ENCODE data around the gene AHRR. TPM values are rescaled to one million over a fixed set of nuclear protein-coding genes. Genes with fewer than 3 reads are reported as not detected.

AHRR gene
- total RNA-seq, 1 donor from 2014 or later: 2.0 TPM

GRCh38 chr5:402615-403359 lies 81.3 kb downstream of the AHRR start:
- no peak overlapping the region for H3K27ac Mint-ChIP-seq (ENCODE audit: unreplicated experiment)
- TF ChIP-seq CTCF (IDR thresholded peaks at IDR 0.05; ENCODE audit: partially characterized antibody, unreplicated experiment): no peak
- peaks cover 4% of the 10 kb centered on the region for H3K27me3 Mint-ChIP-seq (ENCODE audit: unreplicated experiment)
- peaks cover 6% of the 10 kb centered on the region for H3K4me1 Mint-ChIP-seq (ENCODE audit: low read depth, unreplicated experiment)
- no peak for DNase-seq
- H3K4me3 Mint-ChIP-seq (ENCODE audit: unreplicated experiment): no peak overlapping the region
- peaks cover 2% of the 10 kb centered on the region for H3K9me3 Mint-ChIP-seq (ENCODE audit: unreplicated experiment)
- H3K36me3 Mint-ChIP-seq (ENCODE audit: unreplicated experiment): peaks cover 12% of the 10 kb centered on the region

- Mint-ChIP-seq H3K27me3 (ENCODE audit: unreplicated experiment) (peaks cover 4% of the 10 kb centered on the region), H3K36me3 (ENCODE audit: unreplicated experiment) (peaks cover 12% of the 10 kb centered on the region), H3K27ac (ENCODE audit: unreplicated experiment) (no peak overlapping the region), H3K4me1 (ENCODE audit: low read depth, unreplicated experiment) (peaks cover 6% of the 10 kb centered on the region), H3K9me3 (ENCODE audit: unreplicated experiment) (peaks cover 2% of the 10 kb centered on the region), H3K4me3 (ENCODE audit: unreplicated experiment) (no peak overlapping the region)
- no peak for DNase-seq
- TF ChIP-seq CTCF (IDR thresholded peaks at IDR 0.05; ENCODE audit: partially characterized antibody, unreplicated experiment): no peak
Observed at GRCh38 chr5:403995-404394, 82.5 kb downstream of the AHRR start.

DNA sequence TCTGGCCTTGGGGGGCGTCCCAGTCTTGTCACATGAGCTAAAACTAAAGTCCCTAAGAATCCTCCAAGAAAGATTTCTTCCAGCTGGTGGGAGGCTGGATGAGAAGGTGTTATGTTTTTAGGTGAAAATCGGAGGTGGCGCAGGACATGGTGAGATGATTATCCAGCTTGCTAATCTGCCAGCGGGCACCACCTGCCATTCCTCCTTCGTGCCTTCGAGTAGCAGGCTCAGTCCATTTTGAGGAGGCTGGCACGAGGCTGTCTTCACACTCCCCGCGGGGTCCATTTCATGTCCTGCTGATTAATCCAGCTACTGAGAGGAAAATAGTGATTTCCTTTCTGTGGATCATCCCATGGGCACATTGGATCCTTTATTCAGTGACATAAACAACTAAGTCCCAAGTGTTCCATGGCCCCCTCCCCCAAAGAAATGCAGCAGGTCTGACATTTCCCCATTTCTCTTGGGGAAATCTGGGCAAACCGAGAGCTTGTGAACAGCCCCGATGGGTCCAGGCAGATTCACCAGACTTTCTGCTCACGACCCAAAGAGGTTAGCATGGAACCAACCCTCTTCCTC lies 83.2 kb downstream of the AHRR start:
- Mint-ChIP-seq H3K36me3 (ENCODE audit: unreplicated experiment) (peaks cover 12% of the 10 kb centered on the region), H3K4me3 (ENCODE audit: unreplicated experiment) (no peak overlapping the region), H3K27me3 (ENCODE audit: unreplicated experiment) (peaks cover 4% of the 10 kb centered on the region), H3K9me3 (ENCODE audit: unreplicated experiment) (peaks cover 2% of the 10 kb centered on the region), H3K27ac (ENCODE audit: unreplicated experiment) (no peak overlapping the region), H3K4me1 (ENCODE audit: low read depth, unreplicated experiment) (peaks cover 6% of the 10 kb centered on the region)
- TF ChIP-seq CTCF (IDR thresholded peaks at IDR 0.05; ENCODE audit: partially characterized antibody, unreplicated experiment): no peak
- DNase-seq: no peak

DNA sequence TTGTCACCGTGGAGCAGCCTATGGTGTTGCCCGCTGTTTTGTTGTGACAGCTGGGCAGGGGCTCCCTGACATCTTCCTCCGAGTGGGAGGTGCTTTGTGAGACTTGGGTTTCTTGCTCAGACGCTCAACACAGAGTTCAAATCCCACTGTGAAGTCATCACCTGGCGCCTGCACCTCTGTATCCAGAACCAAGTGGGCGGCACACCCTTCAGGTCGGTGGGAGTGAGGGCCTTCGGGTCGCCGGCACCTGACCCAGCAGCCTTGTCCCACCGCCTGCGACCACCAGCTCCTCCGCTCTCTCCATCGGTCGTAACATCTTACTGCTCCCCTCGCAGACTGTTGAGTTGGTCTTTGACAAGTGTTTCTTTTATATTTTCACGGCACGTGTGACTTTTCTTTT lies 83.9 kb downstream of the AHRR start:
- H3K4me3 Mint-ChIP-seq (ENCODE audit: unreplicated experiment): no peak overlapping the region
- no peak overlapping the region for H3K27ac Mint-ChIP-seq (ENCODE audit: unreplicated experiment)
- H3K36me3 Mint-ChIP-seq (ENCODE audit: unreplicated experiment): peaks cover 12% of the 10 kb centered on the region
- TF ChIP-seq CTCF (IDR thresholded peaks at IDR 0.05; ENCODE audit: partially characterized antibody, unreplicated experiment): no peak
- H3K27me3 Mint-ChIP-seq (ENCODE audit: unreplicated experiment): peaks cover 4% of the 10 kb centered on the region
- DNase-seq: no peak
- peaks cover under 1% of the 10 kb centered on the region for H3K4me1 Mint-ChIP-seq (ENCODE audit: low read depth, unreplicated experiment)
- peaks cover 2% of the 10 kb centered on the region for H3K9me3 Mint-ChIP-seq (ENCODE audit: unreplicated experiment)

DNA sequence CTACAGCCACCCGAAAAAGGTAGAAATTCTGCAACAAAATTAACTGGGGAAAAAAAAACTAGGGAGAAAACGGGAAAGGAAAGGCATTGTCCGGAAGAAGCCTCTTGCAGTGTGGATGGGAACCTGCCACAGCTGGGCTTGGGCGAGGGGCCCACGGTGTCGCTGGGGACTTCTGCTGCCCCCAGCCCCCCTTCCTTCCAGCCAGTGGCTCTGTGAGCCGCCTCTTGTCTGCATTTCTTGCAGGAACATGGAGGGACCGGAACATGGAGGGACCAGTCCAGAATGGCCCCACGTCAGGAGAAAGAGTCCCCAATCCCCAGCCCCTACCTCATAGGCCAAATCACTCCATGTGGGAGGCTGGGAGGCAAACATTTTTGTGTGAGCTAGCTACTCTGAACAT lies 84.5 kb downstream of the AHRR start:
- Mint-ChIP-seq H3K9me3 (ENCODE audit: unreplicated experiment) (peaks cover 4% of the 10 kb centered on the region), H3K27ac (ENCODE audit: unreplicated experiment) (no peak overlapping the region), H3K4me1 (ENCODE audit: low read depth, unreplicated experiment) (no peaks in the 10 kb centered on the region), H3K36me3 (ENCODE audit: unreplicated experiment) (peaks cover 12% of the 10 kb centered on the region), H3K4me3 (ENCODE audit: unreplicated experiment) (no peak overlapping the region), H3K27me3 (ENCODE audit: unreplicated experiment) (peaks cover 4% of the 10 kb centered on the region)
- DNase-seq: no peak
- TF ChIP-seq CTCF (IDR thresholded peaks at IDR 0.05; ENCODE audit: partially characterized antibody, unreplicated experiment): no peak

Data from glutamatergic neuron (in vitro differentiated cells).